Measurements from ENCODE around the gene GORASP1. TPM values are rescaled to one million over a fixed set of nuclear protein-coding genes. Genes with fewer than 3 reads are reported as not detected.
A peak's percentile ranks its signal among the peaks of the same experiment; 100 is the strongest.
"Not testable (repeated sequence)": the region's sequence is repeated elsewhere in the genome, so short reads cannot be mapped to it uniquely, and the experiment has no call there.

The GORASP1 gene
- total RNA-seq, 1 experiment from 2014 or later = 56.8 TPM

DNA sequence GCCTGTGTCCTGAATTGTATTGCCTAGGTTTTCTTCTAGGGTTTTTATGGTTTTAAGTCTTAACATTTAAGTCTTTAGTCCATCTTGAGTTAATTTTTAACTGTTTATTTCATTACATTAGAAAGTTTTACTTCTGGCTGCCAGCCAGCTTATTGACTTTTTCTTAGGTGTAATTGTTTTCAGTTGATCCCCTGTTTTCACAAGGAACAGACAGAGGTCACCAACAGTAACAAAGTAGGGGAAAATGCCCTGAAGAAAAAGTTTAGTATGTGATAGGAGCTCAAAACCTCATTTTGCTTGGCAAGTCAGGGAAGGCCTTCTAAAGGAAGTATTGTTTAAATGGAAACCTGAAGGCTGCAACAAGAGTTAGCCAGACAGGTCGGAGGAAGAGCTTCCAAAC, 45.2 kb downstream of the GORASP1 start:
- in situ Hi-C loops (cut with HindIII; ENCODE audit: low pct_unique_long_range_greater_than_20kb, low sequenced_read_pairs) = no loop called here
- no peak for DNase-seq (ENCODE audit: low read depth, low spot score)

DNA sequence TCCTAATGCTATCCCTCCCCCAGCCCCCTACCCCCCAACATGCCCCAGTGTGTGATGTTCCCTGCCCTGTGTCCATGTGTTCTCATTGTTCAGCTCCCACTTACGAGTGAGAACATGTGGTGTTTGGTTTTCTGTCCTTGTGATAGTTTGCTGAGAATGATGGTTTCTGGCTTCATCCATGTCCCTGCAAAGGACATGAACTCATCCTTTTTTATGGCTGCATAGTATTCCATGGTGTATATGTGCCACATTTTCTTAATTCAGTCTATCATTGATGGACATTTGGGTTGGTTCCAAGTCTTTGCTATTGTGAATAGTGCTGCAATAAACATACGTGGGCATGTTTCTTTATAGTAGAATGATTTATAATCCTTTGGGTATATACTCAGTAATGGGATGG, 46.2 kb downstream of the GORASP1 start:
- in situ Hi-C loops (cut with HindIII; ENCODE audit: low pct_unique_long_range_greater_than_20kb, low sequenced_read_pairs); DNase-seq (ENCODE audit: low read depth, low spot score): not testable (repeated sequence)

DNA sequence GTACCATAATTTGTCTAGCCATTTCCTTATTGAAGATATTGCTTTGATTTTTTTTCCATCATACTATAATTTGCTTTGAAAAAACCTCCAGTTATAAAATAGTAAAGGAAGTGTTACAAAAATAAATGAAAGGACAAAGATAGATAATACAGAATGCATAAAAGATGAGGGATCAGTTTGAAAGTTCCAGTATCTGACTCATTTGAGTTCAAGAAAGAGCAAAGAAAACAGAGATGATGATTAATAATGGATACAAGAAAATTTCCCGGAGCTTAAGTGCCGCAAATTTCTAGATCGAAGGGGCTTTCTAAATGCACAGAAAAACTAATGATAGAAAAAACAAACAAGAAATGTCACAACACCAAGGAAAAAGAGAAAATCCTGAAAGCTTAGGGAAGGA, 51.3 kb downstream of the GORASP1 start:
- DNase-seq (ENCODE audit: low read depth, low spot score) = no peak
- in situ Hi-C loops (cut with HindIII; ENCODE audit: low pct_unique_long_range_greater_than_20kb, low sequenced_read_pairs) = no loop called here

DNA sequence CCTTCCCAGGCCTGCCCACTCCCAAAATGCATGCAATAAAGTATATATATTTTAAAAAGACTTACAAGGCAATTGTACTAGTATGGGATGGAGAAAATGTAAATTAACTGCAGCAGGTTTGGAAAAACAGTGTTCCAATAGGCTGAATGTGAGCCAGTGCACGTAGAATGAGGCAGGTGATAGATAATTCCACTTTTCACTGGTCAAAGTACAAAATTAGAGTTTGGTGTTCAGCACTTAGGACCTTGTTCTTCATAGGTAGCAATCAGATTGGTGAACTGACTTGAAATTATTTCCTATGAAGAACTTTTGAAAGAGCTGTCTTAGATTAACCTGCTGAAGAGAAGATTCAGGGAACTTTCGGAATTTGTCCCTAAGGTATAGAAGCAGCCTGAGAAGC, 53.7 kb downstream of the GORASP1 start:
- DNase-seq (ENCODE audit: low read depth, low spot score) = no peak
- in situ Hi-C loops (cut with HindIII; ENCODE audit: low pct_unique_long_range_greater_than_20kb, low sequenced_read_pairs) = no loop called here

DNA sequence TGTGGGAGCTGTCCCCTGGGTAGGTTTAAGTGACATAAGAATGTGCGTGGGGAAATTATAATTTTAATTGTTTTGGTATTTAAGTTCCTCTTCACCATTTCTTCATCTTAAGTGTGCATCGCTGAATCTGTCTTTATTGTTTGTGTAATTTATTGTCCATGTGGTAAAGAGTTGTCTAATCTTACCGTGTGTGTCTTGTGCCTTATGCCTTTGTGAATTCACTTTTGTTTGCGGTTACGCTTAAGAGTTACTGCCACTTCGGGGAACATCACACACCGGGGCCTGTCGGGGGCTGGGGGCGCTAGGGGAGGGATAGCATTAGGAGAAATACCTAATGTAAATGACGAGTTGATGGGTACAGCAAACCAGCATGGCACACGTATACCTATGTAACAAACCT, 54.8 kb downstream of the GORASP1 start:
- in situ Hi-C loops (cut with HindIII; ENCODE audit: low pct_unique_long_range_greater_than_20kb, low sequenced_read_pairs) = no loop called here
- peak; percentile 2 for DNase-seq (ENCODE audit: low read depth, low spot score)

DNA sequence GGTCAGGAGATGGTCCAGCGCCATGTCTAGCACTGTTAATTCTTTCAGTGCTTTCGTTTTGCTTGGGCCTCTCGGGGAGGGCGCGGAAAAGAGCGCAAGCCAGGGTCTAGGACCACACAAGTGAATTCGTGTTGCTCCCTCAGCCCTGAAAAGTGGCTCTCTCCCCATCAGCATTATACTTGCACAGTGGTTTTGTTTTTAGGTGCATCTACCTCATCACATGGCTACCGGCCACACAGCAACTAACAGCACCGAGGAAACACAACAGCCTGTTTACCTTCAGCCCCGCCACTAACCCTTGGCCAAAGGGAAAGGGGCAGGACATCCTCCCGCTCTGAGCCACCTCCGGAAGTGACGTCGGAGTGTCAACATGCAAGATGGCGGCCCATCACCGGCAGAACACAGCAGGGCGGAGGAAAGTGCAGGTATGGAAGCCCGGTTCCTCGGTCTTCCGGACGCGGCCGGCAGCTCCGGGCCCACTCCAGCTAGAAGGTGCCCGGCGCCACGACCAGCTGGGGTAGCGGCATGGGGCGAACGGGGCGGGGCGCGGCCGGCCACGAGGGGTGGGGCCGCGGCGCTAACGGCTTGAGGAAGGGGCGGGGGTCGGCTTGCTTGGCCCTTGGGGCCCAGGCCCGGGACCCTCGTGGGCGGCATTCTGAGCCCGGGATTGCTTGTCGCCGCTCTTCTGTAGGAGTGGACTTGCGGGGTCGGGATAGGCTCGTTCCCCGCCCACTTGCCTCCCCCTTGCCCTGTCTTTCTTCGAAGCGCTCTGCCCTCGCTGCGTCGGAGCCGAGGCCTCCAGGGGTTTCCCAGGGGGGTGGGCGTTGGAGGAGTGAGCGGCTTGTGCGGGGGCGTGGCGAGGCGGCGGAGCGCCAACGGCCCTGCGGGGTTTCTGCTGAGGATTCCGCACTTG, 55.5 kb downstream of the GORASP1 start, which contains the start of the genes SCN11A and WDR48:
Gene SCN11A, minus strand, starts transcription at position 296 of the 913 bp plus-strand sequence. CDS start 101,582 bp downstream, outside the sequence.
Gene WDR48, plus strand, starts transcription at position 368 of the 913 bp plus-strand sequence. Its CDS starts 10 bp downstream, at position 378.
- peak; percentile 93 for DNase-seq (ENCODE audit: low read depth, low spot score)
- in situ Hi-C loops (cut with HindIII; ENCODE audit: low pct_unique_long_range_greater_than_20kb, low sequenced_read_pairs) = no loop called here

DNA sequence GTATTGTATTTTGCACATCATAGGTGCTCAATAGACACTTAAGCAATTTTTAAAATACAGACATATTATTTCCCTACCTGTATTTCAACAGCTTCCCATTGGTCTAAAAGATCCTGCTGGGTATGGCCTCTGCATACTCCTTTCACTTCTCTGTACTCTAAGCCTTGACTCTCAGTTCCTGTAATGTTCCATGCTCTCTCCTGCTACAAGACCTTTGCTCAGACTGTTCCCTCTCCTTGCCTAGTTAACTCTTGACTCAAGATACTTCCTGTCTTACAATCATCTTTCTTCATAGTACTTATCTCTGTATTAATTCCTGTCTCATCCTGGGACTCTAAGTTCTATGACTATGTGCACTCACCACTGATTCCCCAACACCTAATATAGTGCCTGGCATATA, 57.4 kb downstream of the GORASP1 start:
- DNase-seq (ENCODE audit: low read depth, low spot score) = no peak
- in situ Hi-C loops (cut with HindIII; ENCODE audit: low pct_unique_long_range_greater_than_20kb, low sequenced_read_pairs) = no loop called here

Other genes with a start within 250 kb of the GORASP1 start
- not detected in 2 replicates for gene SCN11A, start 55.7 kb downstream of the GORASP1 start, total RNA-seq (2014; rRNA removed; shearing (Covaris generic))
- gene WDR48, start 55.6 kb downstream of the GORASP1 start, total RNA-seq (2014; rRNA removed; shearing (Covaris generic)) = 31.0 and 33.7 TPM in 2 replicates
- 0.95 and 1.7 TPM in 2 replicates for gene TTC21A, start 53 bp upstream of the GORASP1 start, total RNA-seq (2014; rRNA removed; shearing (Covaris generic))
- 4.2 and 5.2 TPM in 2 replicates for gene CSRNP1, start 46.0 kb upstream of the GORASP1 start, total RNA-seq (2014; rRNA removed; shearing (Covaris generic))
- 0.03 TPM in 1 of 2 replicates, not detected in the other for gene XIRP1, start 85.0 kb upstream of the GORASP1 start, total RNA-seq (2014; rRNA removed; shearing (Covaris generic))
- gene CX3CR1, start 172.4 kb upstream of the GORASP1 start, total RNA-seq (2014; rRNA removed; shearing (Covaris generic)) = not detected in 2 replicates
- not detected in 2 replicates for gene CCR8, start 222.1 kb upstream of the GORASP1 start, total RNA-seq (2014; rRNA removed; shearing (Covaris generic))

Measured in SK-MEL-5 (cell line).